Left ventricle myocardium inferior (tissue), 1 donor: Measurements from ENCODE around the gene IGSF8. TPM values are rescaled to one million over a fixed set of nuclear protein-coding genes. Genes with fewer than 3 reads are reported as not detected.

Source experiments
- DNase-seq: peaks from one replicate; pipeline ENCODE4 v3.0.0-alpha.2; 2020
- H3K27ac ChIP-seq: fragments of 200-600 bp; replicated peaks from 2 replicates; pipeline ENCODE4 v1.8.0; 2021
- H3K27me3 ChIP-seq: fragments of 200-600 bp; 2 replicates; pipeline ENCODE4 v1.8.0; 2021; ENCODE audit warnings: low read depth
- H3K36me3 ChIP-seq: fragments of 200-600 bp; 2 replicates; pipeline ENCODE4 v1.8.0; 2021
- H3K4me1 ChIP-seq: fragments of 200-600 bp; 2 replicates; pipeline ENCODE4 v1.8.0; 2021
- H3K4me3 ChIP-seq: fragments of 200-600 bp; 2 replicates; pipeline ENCODE4 v1.8.0; 2021; ENCODE audit warnings: mild to moderate bottlenecking, moderate library complexity
- H3K9me3 ChIP-seq: fragments of 200-600 bp; replicated peaks from 2 replicates; pipeline ENCODE4 v1.8.0; 2021
- CTCF ChIP-seq: fragments of 200-600 bp; IDR thresholded peaks from 2 replicates; pipeline ENCODE4 v1.8.0; 2021; ENCODE audit warnings: antibody characterized with exemption, mild to moderate bottlenecking, borderline replicate concordance
- intact Hi-C: fragments of 100-400 bp; cut with micrococcal nuclease; formaldehyde crosslinking; loops from one replicate; pipeline ENCODE4 v1.11.0; 2022
- total RNA-seq: library from RNA; stranded (reverse); fragmentation: NEBNext Ultra II Directional; extraction: Animal tissue kit (Norgen Biotek cat#: 25700); gene quantifications from one replicate; pipeline ENCODE4 v1.2.1, GENCODE V29; 2021
- donor health status: DM: no; HTN: yes; CAD: no; lungs with severe emphysema.

IGSF8 gene
- total RNA-seq, 1 donor from 2014 or later = 18.2 TPM

GRCh38 chr1:160045653-160046052 lies 52.8 kb downstream of the IGSF8 start:
- no peak for DNase-seq
- Histone ChIP-seq H3K9me3 (no peaks in the 10 kb centered on the region), H3K36me3 (no peaks in the 10 kb centered on the region), H3K4me3 (no peak overlapping the region), H3K4me1 (peaks cover 15% of the 10 kb centered on the region), H3K27ac (no peak overlapping the region), H3K27me3 (peaks cover 3% of the 10 kb centered on the region)
- no peak for TF ChIP-seq CTCF
- intact Hi-C loops = no loop called here

GRCh38 chr1:160043543-160043942 lies 54.9 kb downstream of the IGSF8 start:
- no peaks in the 10 kb centered on the region for H3K36me3 ChIP-seq
- peaks cover 3% of the 10 kb centered on the region for H3K27me3 ChIP-seq
- DNase-seq = no peak
- intact Hi-C loops = no loop called here
- H3K9me3 ChIP-seq = no peaks in the 10 kb centered on the region
- no peak for TF ChIP-seq CTCF
- H3K4me1 ChIP-seq = peaks cover 15% of the 10 kb centered on the region
- no peak overlapping the region for H3K4me3 ChIP-seq
- H3K27ac ChIP-seq = no peak overlapping the region

Other genes with a start within 250 kb of the IGSF8 start
- not detected for gene VSIG8, start 236.0 kb downstream of the IGSF8 start, total RNA-seq
- 1.1 TPM for gene CFAP45, start 198.5 kb downstream of the IGSF8 start, total RNA-seq
- gene TAGLN2, start 173.1 kb downstream of the IGSF8 start, total RNA-seq = 110 TPM
- 0.25 TPM for gene IGSF9, start 153.0 kb downstream of the IGSF8 start, total RNA-seq
- gene SLAMF9, start 144.4 kb downstream of the IGSF8 start, total RNA-seq = not detected
- 2.5 TPM for gene PIGM, start 66.6 kb downstream of the IGSF8 start, total RNA-seq
- not detected for gene KCNJ10, start 28.5 kb downstream of the IGSF8 start, total RNA-seq
- 0.05 TPM for gene KCNJ9, start 17.1 kb downstream of the IGSF8 start, total RNA-seq
- 401 TPM for gene ATP1A2, start 17.1 kb upstream of the IGSF8 start, total RNA-seq
- gene ATP1A4, start 53.0 kb upstream of the IGSF8 start, total RNA-seq = 0.11 TPM
- 39.2 TPM for gene CASQ1, start 92.0 kb upstream of the IGSF8 start, total RNA-seq
- gene PEA15, start 106.8 kb upstream of the IGSF8 start, total RNA-seq = 280 TPM
- gene DCAF8, start 163.9 kb upstream of the IGSF8 start, total RNA-seq = 162 TPM
- 97.6 TPM for gene PEX19, start 186.5 kb upstream of the IGSF8 start, total RNA-seq
- gene COPA, start 244.6 kb upstream of the IGSF8 start, total RNA-seq = 90.4 TPM
- gene NCSTN, start 244.8 kb upstream of the IGSF8 start, total RNA-seq = 53.6 TPM